Activated naive CD4-positive, alpha-beta T cell treated with anti-CD3 and anti-CD28 coated beads, Interleukin-2, amount 10 ng/mL, durations not matched to agents 5 hours and 36 hours (primary cell): ENCODE data around the gene CIB1. TPM values are rescaled to one million over a fixed set of nuclear protein-coding genes. Genes with fewer than 3 reads are reported as not detected.

Source experiments
- total RNA-seq, 2 experiments: library from RNA; stranded (reverse); gene quantifications; one replicate each; pipeline ENCODE4 v1.2.3, GENCODE V29; 2021

The CIB1 gene
- 10 to 100 TPM; 89.2 to 92.2 TPM for total RNA-seq

DNA sequence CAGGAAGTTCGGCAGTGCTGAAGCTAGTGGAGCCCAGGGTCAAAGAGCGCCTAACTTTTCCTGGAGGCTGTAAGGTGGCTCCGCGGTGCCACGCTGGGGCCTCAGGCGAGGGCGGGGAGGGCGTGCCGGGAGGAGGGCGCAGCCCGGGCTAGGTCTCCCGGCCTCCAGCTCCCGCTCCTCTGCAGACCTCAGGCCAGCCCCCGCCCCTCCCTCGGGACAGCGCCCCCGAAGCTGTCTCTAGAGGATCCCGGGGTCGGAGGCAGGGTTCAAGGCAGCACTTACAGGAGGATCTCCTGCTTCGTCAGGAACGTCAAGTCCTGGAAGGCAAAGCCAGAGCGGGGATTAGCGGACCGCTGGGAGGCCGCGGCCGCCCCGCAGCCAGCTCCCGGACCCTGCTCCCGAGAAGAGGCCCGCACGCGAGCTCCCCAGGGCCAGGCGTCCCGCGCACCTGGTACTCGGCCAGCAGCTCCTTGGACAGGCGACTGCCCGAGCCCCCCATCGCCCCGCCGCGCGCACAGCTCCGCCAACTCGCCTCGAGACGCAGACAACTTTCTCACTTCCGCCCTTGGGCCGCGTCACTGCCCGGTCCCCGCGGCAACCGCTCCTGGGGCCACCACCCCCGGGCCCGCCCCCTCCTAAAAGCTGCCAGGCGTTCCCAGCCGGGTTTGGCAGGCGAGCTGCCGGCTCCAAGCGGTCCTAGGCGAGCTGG is at the start of gene CIB1:
CIB1 (minus strand) TSS at position 555 of the 709 bp plus-strand sequence; CDS start at position 499, 56 bp downstream.

DNA sequence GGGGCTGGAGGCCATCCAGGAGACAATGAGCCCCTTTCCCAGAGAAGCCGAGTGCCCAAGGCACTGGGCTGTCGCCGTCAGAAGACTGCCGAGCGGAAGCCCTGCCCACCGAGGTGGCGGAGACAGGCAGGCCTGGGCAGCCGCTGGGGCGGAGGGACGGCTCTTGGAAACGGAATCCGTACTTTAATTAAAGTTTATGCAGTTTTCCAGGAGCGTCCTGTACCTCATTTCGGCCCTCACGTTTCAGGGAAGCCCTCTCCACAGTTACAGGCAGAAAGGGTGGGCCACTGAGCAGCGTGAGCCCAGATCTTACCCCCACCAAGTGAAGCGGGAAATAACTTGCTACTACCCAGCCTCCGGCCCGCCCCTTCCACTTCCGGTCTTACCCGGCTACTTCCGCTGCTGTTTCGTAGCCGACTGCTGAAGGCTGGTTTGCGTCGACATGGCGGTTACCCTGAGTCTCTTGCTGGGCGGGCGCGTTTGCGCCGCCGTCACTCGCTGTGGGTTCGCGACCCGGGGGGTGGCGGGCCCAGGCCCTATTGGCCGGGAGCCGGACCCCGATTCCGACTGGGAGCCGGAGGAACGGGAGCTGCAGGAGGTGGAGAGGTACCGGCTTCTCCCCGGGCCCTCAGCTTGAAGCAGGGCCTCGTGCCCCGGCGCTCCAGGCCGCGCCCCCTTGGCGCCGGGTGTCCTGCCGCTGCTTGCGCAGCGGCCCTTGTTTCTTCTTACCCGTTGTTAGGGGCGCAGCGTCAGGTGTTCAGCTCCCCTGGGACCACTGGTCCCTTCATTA is 31.7 kb upstream of the CIB1 start, which contains the start of gene NGRN:
NGRN (plus strand) TSS at position 402 of the 790 bp plus-strand sequence; CDS start at position 443, 41 bp downstream.

DNA sequence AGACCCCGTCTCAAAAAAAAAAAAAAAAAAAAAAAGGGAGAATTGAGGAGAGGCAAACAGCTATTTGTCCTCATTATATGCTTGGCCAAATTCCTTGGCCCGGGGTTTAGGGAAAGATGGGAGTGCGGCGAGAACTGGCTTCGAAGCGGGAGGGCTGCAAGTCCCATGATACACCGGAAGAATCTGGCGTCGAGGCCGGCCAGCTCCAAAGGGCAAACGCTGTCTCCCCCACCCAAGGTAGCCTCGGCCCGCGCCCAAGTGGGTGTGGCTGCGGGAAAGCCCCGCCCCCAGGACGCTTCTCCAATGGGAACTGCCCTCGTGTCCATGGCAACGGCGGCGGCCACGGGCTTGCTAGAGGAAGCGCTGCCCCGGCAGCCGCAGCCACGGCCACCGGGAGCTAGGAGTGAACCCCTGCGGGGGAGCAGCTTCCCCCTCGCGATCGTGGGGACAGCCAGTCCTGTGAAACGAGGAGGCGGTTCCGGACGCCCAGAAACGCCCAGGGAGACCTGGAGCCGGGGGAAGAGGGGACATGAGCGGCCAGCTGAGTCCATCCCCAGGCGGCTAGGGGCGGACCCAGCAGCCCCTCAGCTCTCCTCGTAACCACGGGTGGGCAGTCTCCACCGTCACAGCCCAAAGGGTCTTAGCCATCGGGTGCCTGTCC is 15.6 kb upstream of the CIB1 start, which contains the start of gene TTLL13:
TTLL13 (plus strand) TSS at position 354 of the 661 bp plus-strand sequence. CDS start 1,075 bp downstream, outside the sequence.

DNA sequence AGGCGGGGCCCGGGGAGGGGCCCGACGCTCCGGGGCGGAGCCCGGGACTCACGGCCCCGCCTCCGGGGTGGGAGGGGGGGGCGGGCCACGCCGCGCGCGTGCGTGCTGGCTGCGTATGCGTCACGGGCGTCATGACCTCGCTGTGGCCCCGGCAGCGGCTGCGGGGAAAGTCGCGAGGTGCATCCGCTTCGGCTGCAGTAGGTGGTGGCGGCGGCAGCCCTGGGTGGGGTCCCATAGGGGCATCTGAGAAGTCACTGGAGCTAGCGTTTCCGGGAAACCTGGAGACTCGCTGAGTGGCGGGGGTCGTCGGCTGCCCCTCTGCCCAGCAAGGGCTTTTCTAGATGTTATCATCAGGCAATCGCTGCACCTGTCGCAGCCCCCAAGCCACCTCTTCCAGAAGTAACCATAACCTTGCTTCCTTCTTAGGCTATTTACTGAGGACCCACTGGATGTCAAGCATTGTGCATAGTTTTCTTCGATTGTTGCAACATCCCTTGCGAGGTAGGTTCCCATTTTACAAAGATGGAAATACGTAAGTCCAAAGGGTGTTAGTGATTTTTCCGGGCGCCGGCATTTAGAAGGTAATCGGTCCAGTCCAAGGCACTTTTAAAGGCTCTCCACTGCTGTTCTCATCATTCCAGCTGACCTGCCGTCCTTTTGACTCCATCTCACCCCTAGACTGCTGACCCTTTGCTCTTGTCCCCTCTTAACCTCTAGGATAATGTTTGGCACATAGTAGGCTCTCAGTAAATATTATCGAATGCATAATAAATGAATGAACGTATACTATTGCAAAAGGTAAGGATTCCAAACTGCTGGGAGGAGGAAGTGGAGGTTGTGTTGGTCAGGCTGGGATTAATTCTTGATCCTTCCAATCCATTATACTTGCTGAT is 601 bp upstream of the CIB1 start, which contains the start of gene GDPGP1:
GDPGP1 (plus strand) TSS at position 114 of the 893 bp plus-strand sequence. CDS start 6,700 bp downstream, outside the sequence.

DNA sequence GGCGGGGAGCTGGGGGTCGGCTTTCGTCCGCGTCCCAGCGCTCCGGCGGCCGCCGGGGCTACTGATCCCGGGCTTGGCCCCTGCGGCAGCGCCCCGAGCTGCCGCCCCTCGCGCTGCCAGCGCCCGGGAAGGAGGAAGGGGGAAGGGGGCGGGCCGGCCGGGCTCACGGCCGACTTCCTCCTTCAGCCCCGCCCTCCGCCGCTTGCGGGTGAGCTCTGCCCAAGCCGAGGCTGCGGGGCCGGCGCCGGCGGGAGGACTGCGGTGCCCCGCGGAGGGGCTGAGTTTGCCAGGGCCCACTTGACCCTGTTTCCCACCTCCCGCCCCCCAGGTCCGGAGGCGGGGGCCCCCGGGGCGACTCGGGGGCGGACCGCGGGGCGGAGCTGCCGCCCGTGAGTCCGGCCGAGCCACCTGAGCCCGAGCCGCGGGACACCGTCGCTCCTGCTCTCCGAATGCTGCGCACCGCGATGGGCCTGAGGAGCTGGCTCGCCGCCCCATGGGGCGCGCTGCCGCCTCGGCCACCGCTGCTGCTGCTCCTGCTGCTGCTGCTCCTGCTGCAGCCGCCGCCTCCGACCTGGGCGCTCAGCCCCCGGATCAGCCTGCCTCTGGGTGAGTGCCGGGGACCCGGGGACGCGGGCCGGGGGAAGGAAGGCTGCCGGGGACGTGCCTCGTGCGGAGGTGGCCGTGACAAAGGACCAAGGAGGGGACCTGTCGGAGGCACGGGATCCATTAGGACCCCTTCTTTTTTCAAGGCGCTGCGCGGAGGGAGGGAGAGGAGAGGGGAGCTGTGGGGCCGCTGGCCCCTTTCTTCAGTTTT is 32.4 kb downstream of the CIB1 start, which contains the start of gene SEMA4B:
SEMA4B (plus strand) TSS at position 201 of the 814 bp plus-strand sequence; CDS start at position 450, 249 bp downstream.

Other genes with a start within 250 kb of the CIB1 start
- gene ZNF710, start 232.6 kb downstream of the CIB1 start, total RNA-seq, result 10 to 100 TPM; 20.5 to 23.7 TPM
- 100 to 1,000 TPM; 208 to 213 TPM for gene IDH2, start 131.5 kb downstream of the CIB1 start, total RNA-seq
- 10 to 100 TPM; 19.0 to 19.7 TPM for gene SEMA4B, start 32.6 kb downstream of the CIB1 start, total RNA-seq
- gene GDPGP1, start 268 bp upstream of the CIB1 start, total RNA-seq, result 10 to 100 TPM; 10.8 to 11.2 TPM
- gene TTLL13, start 15.6 kb upstream of the CIB1 start, total RNA-seq, result under 1 TPM; 0.20 to 0.34 TPM
- 10 to 100 TPM; 23.5 to 24.0 TPM for gene NGRN, start 31.7 kb upstream of the CIB1 start, total RNA-seq
- gene ZNF774, start 118.3 kb upstream of the CIB1 start, total RNA-seq, result 1 to 10 TPM; 1.0 to 1.1 TPM
- gene IQGAP1, start 154.3 kb upstream of the CIB1 start, total RNA-seq, result 100 to 1,000 TPM; 197 to 201 TPM